NCI-H2227 treated with DMSO at 0.1 percent for 48 hours (cell line): ENCODE results near the gene TMEFF2.
"Not testable (repeated sequence)": the region's sequence is repeated elsewhere in the genome, so short reads cannot be mapped to it uniquely, and the experiment has no call there.

Source experiments
- DNase-seq: peaks from one replicate; lab custom pipeline; 2025; lab: John Stamatoyannopoulos, UW

TMEFF2 gene

DNA sequence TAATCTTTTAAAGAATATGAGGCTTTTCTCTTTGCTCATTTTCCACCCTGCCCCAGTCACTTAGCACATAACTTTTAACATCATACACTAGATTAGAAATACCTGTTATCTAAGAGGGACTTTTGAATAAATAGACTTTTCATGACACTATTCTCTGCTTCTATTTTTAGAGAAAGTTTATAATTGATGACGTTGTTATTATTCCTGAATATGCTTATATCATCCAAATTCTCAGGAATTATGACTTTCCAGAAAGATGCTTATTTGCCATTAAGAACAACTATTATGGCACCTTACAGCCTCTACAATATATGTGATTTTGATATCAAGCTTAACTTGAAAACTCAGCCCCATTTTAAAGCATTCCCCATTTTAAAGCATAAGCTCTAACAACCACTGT, 11.4 kb downstream of the TMEFF2 start:
- DNase-seq, result no peak

DNA sequence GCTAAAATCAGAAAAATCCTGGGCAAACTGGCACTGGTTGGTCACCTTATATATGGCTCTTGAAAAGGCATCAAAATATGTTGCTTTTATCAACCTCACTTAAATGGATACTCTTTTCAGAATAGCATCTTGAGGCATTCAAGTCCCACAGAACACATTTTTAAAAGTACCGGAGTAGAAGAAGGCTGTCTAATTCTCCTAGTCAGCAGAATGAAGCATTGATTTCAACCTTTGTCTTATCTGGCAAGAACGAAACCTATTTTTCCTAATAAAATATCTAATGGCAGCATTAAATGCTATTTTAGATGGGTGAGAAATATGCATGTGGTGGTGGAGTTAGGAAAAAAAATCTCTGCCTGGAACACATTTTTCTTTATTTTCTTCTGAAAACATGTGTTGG, 27.8 kb downstream of the TMEFF2 start:
- no peak for DNase-seq

DNA sequence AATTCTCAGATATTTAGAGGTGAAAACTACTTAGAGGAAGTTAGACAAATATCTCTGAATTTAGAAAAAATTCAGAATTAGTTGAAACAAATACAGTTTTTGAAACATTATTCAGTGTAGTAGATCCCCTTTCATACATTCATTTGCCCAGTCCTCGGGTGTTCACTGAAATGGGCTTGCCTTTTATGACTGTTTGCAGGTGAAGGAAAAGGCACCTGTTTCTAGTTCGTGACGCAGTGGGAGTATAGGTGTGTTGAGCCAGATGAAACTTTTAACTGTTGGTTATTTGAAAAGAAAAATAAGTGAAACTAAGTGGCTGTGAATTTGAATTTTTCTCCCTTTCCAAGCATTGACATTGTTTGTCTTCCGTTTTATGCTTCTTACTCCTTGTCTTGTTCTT, 28.9 kb downstream of the TMEFF2 start:
- DNase-seq, result no peak

DNA sequence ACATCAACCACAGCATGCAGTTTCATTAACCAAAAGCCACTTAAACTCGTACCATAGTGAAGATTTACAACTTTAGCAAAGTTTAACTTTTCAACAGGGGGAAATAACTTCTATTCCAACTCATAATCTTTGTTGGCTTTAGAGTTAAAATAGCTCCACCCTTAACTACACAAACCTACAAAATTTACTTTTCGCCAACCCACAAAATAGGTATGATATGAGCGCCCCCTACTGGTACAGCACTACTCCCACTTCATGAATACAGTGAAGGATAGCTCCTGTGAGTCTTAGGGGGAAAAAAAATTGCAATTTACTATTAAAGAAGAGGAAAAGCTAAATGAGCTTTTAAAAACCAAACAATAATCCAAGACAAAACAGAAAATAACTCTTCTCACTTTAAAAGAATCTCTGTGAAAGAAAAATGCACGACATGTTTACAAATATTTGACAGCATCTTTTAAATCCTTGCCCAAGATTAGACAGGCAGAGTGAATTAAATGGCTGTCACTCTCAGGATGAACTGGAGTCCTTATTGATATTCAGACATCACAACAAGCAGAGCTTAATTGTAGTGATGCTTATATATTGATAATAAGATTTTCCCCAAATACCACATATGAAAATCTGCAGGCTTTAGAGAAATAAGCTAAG, 32.2 kb downstream of the TMEFF2 start:
- DNase-seq, result peak; percentile 85

DNA sequence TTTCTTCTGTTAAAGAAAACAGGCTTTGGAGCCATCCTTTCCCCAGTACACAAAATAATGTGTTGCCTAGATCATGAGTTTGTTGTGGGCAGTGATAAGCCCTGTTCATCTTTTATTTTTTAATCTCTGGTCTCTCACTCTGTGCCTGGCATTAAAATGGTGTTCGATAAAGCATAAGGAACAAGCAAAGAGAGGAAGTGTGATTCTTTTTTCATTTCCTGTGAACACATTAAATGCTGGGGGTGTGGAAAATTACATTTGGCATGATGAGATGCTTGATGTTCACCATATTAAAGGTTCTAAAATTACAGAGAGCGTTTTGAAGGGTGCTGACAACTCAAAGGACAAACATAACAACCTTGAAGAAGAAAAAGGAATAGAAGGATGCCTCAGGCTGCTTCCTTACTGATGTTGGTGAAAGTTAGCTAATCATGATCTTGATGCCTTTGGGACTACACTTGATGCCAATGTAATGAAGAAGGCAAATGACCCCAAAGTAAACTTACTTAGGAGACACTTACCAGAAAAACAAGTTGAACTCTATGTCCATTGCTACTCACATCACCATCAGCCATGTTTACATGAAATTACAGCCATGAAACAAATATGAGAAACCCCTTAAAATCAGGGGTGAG, 33.0 kb downstream of the TMEFF2 start:
- no peak for DNase-seq

DNA sequence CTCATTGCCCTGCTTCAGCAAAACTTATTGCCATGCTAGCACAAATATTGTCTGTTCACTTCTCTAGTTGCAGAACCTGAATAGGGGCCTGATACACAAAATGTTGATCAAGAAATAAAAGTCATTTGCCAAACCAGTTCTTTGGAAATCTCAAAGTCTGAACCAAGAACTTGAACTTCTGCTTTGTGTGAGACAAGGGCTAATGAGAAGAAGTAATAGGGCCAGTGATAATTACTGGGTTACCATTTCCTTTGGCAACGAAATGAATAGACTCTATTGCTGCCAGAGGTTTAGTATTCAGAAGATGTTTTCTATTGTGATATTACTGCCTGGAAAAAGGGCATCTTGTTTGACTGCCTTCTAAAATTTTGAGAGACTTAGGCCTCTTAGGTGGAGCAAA, 35.0 kb downstream of the TMEFF2 start:
- DNase-seq, result no peak

DNA sequence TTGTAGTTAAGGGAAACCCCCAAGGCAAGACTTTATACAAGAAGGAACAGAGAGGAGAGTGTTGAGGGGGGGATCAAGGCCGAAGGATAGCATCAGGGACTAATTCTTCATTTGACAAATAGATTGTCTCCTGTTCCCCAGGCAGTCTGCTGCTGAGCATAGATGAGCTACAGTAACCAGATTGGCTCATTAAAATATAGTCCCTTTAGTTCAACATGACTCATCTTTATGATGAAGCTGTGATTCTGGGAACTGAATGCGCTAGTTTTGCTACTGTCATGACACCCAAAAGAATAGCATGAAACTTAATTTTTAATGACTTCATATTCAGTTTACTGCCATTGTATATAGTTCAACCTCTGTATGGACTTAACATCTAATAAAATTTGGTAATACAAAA, 35.5 kb downstream of the TMEFF2 start:
- no peak for DNase-seq

DNA sequence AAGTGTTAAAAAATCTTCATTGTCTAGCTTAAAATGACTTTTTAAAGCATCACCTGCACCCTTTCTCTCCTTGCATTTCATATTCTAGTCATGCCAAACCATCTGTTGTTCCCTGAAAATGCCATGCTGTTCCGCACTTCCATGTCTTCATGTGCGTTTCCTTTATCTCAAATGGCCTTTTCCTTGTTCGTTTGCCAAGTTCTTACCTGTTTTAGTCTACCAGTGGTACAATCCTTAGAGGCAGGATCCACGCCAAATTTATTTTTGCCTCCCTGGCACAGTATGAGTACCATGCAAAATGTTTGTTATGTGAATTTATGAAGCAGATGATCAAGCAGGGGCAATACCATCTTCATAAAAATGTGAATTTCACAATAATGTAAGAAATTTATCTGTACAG, 37.0 kb downstream of the TMEFF2 start:
- DNase-seq, result no peak

DNA sequence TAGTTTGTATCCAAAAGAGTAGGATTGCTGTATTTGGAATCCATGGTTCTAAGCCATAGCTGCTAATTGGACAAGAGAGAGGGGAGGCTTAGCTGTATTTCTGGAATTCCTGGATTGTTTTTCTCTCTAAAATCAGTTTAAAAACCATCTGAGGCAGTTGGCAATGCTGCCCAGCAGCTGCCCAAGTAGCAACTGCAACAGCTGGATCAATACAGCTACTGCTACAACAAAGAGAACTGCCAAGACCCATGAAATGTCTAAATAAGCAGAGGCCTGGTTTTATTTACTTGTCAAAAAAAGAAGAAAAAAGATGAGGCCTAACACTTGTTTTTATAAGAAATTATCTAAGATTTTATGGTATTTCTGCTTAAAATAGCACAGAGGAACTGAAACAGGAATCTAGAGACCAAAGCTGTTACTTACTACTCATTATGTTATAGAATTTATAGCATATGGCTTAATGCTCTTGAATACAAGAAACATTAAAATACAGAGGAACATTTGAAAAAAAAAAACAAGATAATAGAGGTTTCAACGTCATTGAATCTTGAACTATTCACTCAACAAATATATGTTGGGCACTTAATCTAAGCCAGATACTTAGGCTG, 39.1 kb downstream of the TMEFF2 start:
- no peak for DNase-seq

DNA sequence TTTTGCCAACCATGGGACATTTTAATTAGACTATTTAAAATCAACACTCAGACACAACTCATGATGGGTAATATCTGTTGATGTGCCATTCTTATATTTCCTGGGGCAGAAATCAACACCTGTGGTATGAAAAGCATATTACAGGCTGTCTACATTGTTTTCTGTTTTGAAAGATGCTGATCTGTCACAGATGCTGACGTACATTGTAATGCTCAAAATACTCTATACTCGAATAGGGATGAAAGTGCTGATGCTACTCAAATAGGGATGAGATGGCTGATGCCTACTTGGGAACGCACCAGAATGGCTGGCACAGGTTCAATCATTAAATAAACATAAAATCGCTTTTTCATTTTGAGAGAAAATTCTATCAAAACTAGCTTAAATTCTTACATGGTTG, 41.2 kb downstream of the TMEFF2 start:
- no peak for DNase-seq

DNA sequence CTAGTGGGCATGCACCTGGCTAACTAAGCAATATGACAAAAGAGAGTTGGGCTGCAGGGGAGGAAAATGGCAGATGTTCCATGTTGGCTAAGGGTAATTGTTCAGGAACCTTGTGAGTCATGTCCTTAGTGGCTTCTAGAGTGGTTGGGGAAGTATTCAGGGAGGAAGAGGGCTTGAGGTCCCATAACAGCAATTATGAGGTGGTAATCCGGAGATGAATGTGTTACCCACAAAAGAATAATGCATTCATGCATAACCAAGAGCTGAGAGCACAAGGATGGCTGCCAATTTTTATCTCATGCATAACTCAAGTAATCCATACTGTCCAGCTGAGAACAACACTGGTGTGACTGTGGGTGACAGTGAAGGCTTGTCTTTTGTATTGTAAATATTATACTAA, 42.9 kb downstream of the TMEFF2 start:
- no peak for DNase-seq

DNA sequence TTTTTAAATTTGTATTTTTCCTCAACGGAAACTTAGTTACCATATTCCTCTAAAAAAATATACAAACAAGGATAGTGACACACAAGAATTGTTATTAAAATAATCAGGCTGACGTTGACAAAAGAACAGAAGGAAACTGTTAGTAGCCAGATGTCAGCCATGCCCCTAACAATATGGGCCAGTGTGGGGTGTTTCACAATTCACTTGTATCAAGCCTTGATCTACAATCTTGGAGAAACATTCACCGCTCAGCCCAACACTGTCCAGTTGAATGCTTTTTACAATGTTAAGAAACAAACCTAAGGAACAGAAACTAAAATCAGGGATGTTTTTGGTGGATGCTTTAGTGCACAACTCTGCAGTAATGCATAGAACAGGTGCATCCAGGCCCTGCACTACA, 44.6 kb downstream of the TMEFF2 start:
- no peak for DNase-seq

DNA sequence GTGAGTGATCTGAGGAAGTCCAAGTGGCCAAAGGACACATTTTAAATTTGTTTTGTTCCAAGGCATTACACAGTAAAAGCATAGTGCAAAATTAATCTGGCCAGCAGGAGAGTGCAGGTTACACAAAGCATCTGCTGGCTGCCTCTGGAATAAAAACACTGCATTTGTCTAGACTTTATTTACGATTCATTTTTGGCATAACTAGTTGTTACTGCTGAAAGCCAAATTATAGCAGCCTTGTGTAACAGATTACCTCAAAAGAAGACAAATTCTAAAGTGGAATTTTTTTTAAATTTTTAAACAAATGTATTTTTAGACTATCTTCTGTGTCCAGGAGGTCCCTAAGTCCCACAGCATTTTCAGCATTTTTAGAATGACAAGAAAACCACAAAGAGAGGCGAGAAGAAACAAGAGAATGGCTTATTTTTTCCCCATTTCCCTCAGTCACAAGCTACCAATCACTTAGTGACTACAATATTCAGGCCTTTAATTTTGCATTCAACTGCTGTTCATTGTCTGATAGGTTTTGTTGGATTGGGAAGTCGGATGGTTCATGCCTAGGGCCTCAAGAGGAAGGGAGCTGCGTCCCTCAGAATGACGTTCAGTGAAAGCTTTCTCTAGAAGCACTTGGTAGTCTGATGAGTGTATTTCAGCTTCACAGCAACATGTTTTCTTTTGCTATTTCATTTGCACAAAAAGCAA, 46.0 kb downstream of the TMEFF2 start:
- peak; percentile 49 for DNase-seq

DNA sequence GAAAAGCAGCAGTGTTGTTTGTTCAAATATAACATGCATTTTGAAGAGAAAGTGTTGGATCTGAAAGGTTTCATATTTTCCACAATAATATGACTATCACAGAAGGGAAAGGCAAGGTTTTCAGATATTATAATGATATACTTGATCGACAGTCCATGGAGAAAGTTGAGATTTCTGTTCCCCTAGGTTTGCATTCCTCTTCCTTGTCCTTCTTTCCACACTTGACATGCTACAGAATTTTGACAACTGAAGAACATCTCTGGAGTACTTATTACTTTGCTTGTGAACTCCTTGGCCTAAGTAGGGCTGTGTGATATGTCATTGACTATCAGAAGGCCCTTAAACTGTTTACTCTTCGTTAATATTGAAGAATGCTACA, 46.5 kb downstream of the TMEFF2 start:
- no peak for DNase-seq

DNA sequence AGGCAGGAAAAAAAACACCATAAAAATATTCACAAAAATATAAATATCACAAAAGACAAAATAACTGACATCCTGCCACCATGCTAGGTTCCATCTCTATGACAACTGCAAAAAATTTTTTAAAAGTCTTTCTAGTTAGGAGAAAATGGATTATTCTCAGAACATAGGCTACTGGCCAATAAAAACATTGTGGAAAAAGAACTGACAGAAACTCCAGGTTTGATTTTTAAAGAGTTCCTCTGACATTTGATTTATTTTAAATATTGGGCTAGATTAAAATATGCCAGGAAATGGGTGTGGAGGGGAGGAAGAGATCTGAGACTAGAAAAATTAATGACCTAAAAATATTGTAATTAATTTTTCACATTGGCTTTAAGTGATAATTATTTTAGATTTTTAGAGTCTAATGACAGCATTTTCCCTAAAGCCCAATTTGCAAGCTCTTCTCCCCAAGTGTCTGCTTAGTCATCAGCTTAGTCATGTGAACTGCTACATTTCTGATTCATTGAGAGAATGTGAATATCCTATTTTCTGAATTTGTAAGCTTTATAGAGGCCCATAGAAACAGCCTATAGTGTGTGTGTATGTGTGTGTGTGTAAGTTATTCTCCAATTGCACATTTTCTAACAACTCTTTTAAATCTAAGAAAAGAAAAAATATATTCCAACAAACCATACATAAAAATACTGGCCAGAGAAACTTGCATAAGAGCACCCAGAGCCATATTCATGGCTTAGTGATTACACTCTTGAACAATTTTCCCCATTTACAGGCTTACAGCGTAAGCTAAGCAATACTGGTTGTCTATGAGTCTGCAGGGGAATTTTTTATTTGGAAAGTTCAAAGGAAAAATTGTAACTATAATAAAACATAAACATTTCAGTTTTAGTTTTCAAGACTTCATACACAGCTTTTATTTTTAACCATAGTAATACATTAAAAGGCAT, 48.4 kb downstream of the TMEFF2 start:
- DNase-seq, result no peak

DNA sequence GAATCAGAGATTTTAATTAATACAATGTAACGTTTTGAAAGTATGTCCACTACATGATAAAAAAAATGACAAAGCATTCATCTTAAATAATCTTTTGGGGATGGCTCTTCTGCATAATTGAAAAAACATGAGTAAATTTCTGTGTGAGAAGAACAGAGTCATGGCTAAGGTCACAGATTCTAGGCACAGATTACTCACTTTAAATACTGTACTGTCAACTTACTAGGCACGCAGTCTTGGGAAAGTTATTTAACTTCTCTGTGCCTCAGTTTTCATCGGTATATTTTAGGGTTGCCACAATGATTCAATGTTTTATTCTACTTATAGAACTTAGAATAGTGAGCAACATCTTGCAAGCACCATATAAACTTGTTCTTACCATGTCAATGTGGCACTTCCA, 49.2 kb downstream of the TMEFF2 start:
- no peak for DNase-seq

DNA sequence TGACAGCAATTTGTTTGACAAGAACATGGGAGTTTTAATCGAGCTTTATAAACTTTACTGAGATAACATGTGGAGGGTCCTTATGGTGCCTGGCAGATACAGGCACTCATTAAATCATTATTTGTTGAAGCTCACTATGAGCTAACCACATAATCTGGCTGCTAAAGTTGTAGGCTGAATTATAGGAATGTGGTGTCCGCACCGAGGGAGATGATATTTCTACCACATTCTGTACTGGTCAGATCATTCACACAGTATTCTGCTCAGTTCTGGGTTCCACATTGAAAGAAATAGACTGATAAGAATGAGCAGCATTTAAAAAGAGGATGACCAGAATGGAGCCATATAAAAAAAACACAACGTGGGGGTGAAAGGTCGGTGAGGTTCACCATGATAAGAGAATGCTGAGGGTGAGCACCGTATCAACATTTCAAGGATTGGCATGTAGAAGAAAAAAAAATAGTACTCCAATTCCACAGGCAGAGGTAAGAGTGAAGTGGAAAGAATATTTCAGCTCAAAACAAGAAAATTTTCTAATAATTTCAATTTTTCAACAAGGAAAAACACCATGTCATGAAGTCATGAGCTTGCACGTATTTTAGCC, 54.4 kb downstream of the TMEFF2 start:
- DNase-seq, result no peak

DNA sequence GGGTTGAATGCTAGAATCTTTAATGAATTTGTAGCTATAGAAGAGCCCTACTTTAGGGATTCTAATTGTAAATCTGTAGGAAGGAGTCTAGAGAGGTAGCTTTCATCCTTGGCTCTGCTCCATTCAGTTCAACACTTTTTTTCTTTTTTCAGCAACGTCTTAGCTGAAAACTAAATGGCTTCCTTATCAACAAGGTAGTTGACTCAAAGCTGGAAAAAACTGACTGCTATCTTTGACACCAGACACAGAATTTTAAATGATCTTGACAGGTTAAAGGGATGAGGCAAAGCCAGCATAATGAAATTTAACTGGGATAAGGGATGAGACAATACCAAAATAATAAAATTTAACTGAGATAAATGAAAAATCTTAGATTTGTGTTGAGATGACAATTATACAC, 54.9 kb downstream of the TMEFF2 start:
- no peak for DNase-seq

DNA sequence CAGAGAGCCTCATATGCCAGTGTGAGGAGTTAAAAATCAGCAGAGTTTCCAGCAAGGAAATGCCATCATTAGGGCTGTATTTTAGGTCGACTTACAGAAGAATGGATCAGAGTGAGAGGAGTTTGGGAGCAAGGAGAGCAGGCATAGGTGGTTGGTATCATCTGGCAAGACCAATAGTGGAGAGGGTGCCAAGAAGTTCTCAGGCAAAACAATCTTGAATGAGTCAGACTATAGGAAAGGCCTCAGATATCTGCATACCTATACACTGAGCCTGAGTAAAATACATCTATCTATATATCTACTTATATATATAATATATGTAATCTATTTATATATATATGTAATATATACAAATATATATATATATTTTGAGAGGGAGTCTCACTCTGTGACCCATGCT, 57.3 kb downstream of the TMEFF2 start:
- DNase-seq, result no peak

DNA sequence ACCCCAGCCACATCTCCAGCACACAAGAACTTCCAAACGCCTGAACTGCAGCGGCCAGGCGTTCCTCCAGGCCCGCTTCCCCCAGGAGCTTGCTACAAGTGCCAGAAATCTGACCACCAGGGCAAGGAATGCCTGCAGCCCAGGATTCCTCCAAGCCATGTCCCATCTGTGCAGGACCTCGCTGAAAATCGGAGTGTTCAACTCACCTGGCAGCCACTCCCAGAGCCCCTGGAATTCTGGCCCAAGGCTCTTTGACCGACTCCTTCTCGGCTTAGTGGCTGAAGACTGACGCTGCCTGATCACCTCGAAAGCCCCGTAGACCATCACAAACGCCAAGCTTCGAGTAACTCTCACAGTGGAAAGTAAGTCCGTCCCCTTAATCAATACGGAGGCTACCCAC, 62.1 kb downstream of the TMEFF2 start:
- not testable (repeated sequence) for DNase-seq

DNA sequence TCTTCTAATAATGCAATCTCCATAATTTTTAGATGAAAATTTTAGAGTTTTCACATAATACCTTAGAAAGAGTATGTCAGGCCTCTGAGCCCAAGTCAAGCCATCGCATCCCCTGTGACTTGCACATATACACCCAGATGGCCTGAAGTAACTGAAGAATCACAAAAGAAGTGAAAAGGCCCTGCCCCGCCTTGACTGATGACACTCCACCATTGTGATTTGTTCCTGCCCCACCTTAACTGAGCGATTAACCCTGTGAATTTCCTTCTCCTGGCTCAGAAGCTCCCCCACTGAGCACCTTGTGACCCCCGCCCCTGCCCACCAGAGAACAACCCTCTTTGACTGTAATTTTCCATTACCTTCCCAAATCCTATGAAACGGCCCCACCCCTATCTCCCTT, 64.4 kb downstream of the TMEFF2 start:
- DNase-seq, result not testable (repeated sequence)

DNA sequence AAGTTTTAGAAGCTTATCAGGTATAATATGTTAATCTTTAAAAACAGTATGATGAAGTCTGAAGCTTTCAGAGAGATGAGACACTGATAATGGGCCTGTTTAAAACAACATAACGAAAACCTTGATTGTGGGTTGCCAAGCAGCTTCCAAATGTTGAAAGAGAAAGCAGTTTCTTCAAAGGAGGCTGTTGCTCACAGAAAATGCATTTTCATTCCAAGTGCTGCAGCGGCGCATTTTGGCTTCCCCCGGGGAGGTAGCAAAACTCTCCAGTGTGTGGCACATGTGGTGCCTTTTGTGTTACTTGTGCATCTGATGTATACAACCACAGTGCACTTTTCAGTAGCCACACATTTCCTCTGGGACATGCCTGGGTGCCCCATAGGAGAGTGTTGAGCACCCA, 66.1 kb downstream of the TMEFF2 start:
- DNase-seq, result no peak
